Gastroesophageal sphincter (tissue), 4 donors: ENCODE measurements around the gene SLC4A1AP. TPM values are rescaled to one million over a fixed set of nuclear protein-coding genes. Genes with fewer than 3 reads are reported as not detected.

Source experiments
- ATAC-seq: fragments of 150-250 bp; one replicate; pipeline ENCODE4 v1.9.1; 2016; ENCODE audit warnings: mild to moderate bottlenecking, moderate library complexity
- H3K27ac ChIP-seq, 4 donors: fragments of 200-600 bp; sonication (generic) in 3 of 4; 1 replicate in 3 of 4; 2 replicates in 1 of 4; pipeline ENCODE4 v1.5.1; 2016 to 2019
- H3K27me3 ChIP-seq: fragments of 200-600 bp; sonication (generic); one replicate; pipeline ENCODE4 v1.5.1; 2019
- H3K36me3 ChIP-seq, 2 donors: fragments of 200-600 bp; sonication (generic); one replicate each; pipeline ENCODE4 v1.5.1; 2019; ENCODE audit warnings: control low read depth in 1 of 2
- H3K4me1 ChIP-seq, 3 donors: fragments of 200-600 bp; sonication (generic); 1 replicate in 2 of 3; 2 replicates in 1 of 3; pipeline ENCODE4 v1.5.1; 2016 to 2019; ENCODE audit warnings: control low read depth in 2 of 3
- H3K4me3 ChIP-seq, 2 donors: fragments of 200-600 bp; sonication (generic); one replicate each; pipeline ENCODE4 v1.5.1; 2019; ENCODE audit warnings: mild to moderate bottlenecking in 1 of 2, moderate library complexity in 1 of 2
- H3K9me3 ChIP-seq, 3 donors: fragments of 200-600 bp; sonication (generic); one replicate each; pipeline ENCODE4 v1.5.1; 2017 to 2019; ENCODE audit warnings: control low read depth in 2 of 3
- CTCF ChIP-seq, 4 experiments: fragments of 200-600 bp in 2 of 4; fragments of 450-650 bp in 2 of 4; sonication (generic) in 1 of 4; IDR thresholded peaks; one replicate each; pipeline ENCODE4 v1.5.1; 2017 to 2019; ENCODE audit warnings: antibody characterized with exemption in 4 of 4, mild to moderate bottlenecking in 2 of 4, moderate library complexity in 2 of 4
- EP300 ChIP-seq: sonication (generic); formaldehyde crosslinking; IDR thresholded peaks from one replicate; pipeline ENCODE4 v1.6.1; 2017; ENCODE audit warnings: antibody characterized with exemption, mild to moderate bottlenecking
- POLR2A ChIP-seq, 2 donors: fragments of 450-650 bp; IDR thresholded peaks; one replicate each; pipeline ENCODE4 v1.6.1; 2017; ENCODE audit warnings: antibody characterized with exemption in 2 of 2, mild to moderate bottlenecking in 2 of 2, moderate library complexity in 1 of 2
- POLR2AphosphoS5 ChIP-seq: sonication (generic); formaldehyde crosslinking; IDR thresholded peaks from one replicate; pipeline ENCODE4 v1.6.1; 2017; ENCODE audit warnings: antibody characterized with exemption
- WGBS, 2 donors: methylation state at CpG; one replicate each; pipeline ENCODE4 v1.1.5; 2018; ENCODE audit warnings: low coverage in 1 of 2; 5-methylcytosine and 5-hydroxymethylcytosine counted together
- total RNA-seq, 4 donors: library from RNA; depleted of rRNA; stranded (reverse); fragments of >200 nt; gene quantifications; one replicate each; pipeline ENCODE4 v1.1.0, GENCODE V29; 2016

SLC4A1AP gene
- total RNA-seq, 4 donors from 2014 or later, result 18.1 to 23.5 (median 21.4) TPM

- no peak for ATAC-seq
- H3K27ac ChIP-seq, result peak overlapping the region in 3 of 4 donors; percentile 78 to 85 (median 80)
- peaks cover 0 to 31% (median 0%) of the 10 kb centered on the region in 3 donors for H3K4me1 ChIP-seq
- no peaks in the 10 kb centered on the region for H3K9me3 ChIP-seq
- no peak overlapping the region for H3K4me3 ChIP-seq
- TF ChIP-seq CTCF (IDR thresholded peaks at IDR 0.05) (no peak), POLR2AphosphoS5 (no peak), POLR2A (IDR thresholded peaks at IDR 0.05) (no peak), EP300 (no peak)
- no peaks in the 10 kb centered on the region for H3K27me3 ChIP-seq
- no peaks in the 10 kb centered on the region for H3K36me3 ChIP-seq
- WGBS, 2 donors, result 60 to 87% methylated on average over 1 to 4 of the region's 8 CpGs
These were observed 50.4 kb downstream of the SLC4A1AP start for GRCh38 chr2:27714053-27714452.

- Histone ChIP-seq H3K4me3 (peak overlapping the region; percentile 43 to 59), H3K27me3 (no peaks in the 10 kb centered on the region), H3K9me3 (no peaks in the 10 kb centered on the region), H3K4me1 (peaks cover 0 to 28% (median 0%) of the 10 kb centered on the region in 3 donors), H3K27ac (peak overlapping the region in 3 of 4 donors; percentile 78 to 85 (median 80)), H3K36me3 (no peaks in the 10 kb centered on the region)
- 57 to 59% methylated on average over 16 to 18 of the region's 19 CpGs for WGBS, 2 donors
- TF ChIP-seq POLR2A (IDR thresholded peaks at IDR 0.05), result no peak
- TF ChIP-seq POLR2AphosphoS5, result no peak
- no peak for TF ChIP-seq EP300
- TF ChIP-seq CTCF (IDR thresholded peaks at IDR 0.05), result no peak
- ATAC-seq, result peak; percentile 14
These were observed 51.2 kb downstream of the SLC4A1AP start for GRCh38 chr2:27714851-27715291.

- peak overlapping the region; percentile 13 to 85 (median 79) for H3K27ac ChIP-seq
- TF ChIP-seq POLR2AphosphoS5 (peak; percentile 73), POLR2A (IDR thresholded peaks at IDR 0.05) (peak in 1 of 2 donors; percentile 57), EP300 (peak; percentile 7), CTCF (IDR thresholded peaks at IDR 0.05) (peak in 2 of 4 experiments; percentile 11 to 17)
- no peaks in the 10 kb centered on the region for H3K27me3 ChIP-seq
- peaks cover 0 to 28% (median 0%) of the 10 kb centered on the region in 3 donors for H3K4me1 ChIP-seq
- 0% methylated on average over 3 to 15 of the region's 51 CpGs for WGBS, 2 donors
- H3K36me3 ChIP-seq, result no peaks in the 10 kb centered on the region
- ATAC-seq, result peak; percentile 82
- no peaks in the 10 kb centered on the region for H3K9me3 ChIP-seq
- peak overlapping the region; percentile 43 to 59 for H3K4me3 ChIP-seq
These were observed 51.9 kb downstream of the SLC4A1AP start for GRCh38 chr2:27715318-27716210.

- TF ChIP-seq POLR2A (IDR thresholded peaks at IDR 0.05), result no peak
- TF ChIP-seq CTCF (IDR thresholded peaks at IDR 0.05), result no peak
- no peak for TF ChIP-seq EP300
- TF ChIP-seq POLR2AphosphoS5, result no peak
These were observed 52.8 kb downstream of the SLC4A1AP start for GRCh38 chr2:27716301-27717069.

More at GRCh38 chr2:27716301-27717069, 52.8 kb downstream of the SLC4A1AP start:
- no peaks in the 10 kb centered on the region for H3K36me3 ChIP-seq
- H3K27ac ChIP-seq, result peak overlapping the region in 3 of 4 donors; percentile 78 to 85 (median 80)
- WGBS, 2 donors, result 82 to 85% methylated on average over 7 to 9 of the region's 25 CpGs
- ATAC-seq, result no peak
- no peaks in the 10 kb centered on the region for H3K9me3 ChIP-seq
- H3K4me3 ChIP-seq, result no peak overlapping the region
- no peaks in the 10 kb centered on the region for H3K27me3 ChIP-seq
- peaks cover 0 to 28% (median 0%) of the 10 kb centered on the region in 3 donors for H3K4me1 ChIP-seq
